KOPT-K1 (cell line): ENCODE measurements around the gene SDK1.

Source experiments
- H3K27ac ChIP-seq: fragments of 200-600 bp; sonication (generic); 2 replicates; pipeline ENCODE4 v1.5.1; 2016; ENCODE audit warnings: antibody characterized with exemption, mild to moderate bottlenecking, low read depth, low read length; ENCODE audit not compliant: poor library complexity, severe bottlenecking
- H3K36me3 ChIP-seq: fragments of 200-600 bp; sonication (generic); 2 replicates; pipeline ENCODE4 v1.5.1; 2017; ENCODE audit warnings: antibody characterized with exemption, mild to moderate bottlenecking, low read length, moderate library complexity; ENCODE audit not compliant: insufficient read depth
- H3K9me3 ChIP-seq: fragments of 200-600 bp; sonication (generic); 2 replicates; pipeline ENCODE4 v1.5.1; 2017; ENCODE audit warnings: antibody characterized with exemption, low read length, mild to moderate bottlenecking; ENCODE audit not compliant: insufficient read depth, poor library complexity, severe bottlenecking

Gene SDK1

GRCh38 chr7:3510101-3511020, 209.3 kb downstream of the SDK1 start:
- Histone ChIP-seq H3K9me3 (peaks cover 5% of the 10 kb centered on the region), H3K36me3 (no peaks in the 10 kb centered on the region), H3K27ac (no peak overlapping the region)

GRCh38 chr7:3517344-3517743, 216.3 kb downstream of the SDK1 start:
- Histone ChIP-seq H3K27ac (no peak overlapping the region), H3K9me3 (no peaks in the 10 kb centered on the region), H3K36me3 (no peaks in the 10 kb centered on the region)

- Histone ChIP-seq H3K36me3 (no peaks in the 10 kb centered on the region), H3K9me3 (no peaks in the 10 kb centered on the region), H3K27ac (no peak overlapping the region)
Observed at GRCh38 chr7:3518546-3518945, 217.5 kb downstream of the SDK1 start.

- Histone ChIP-seq H3K9me3 (no peaks in the 10 kb centered on the region), H3K36me3 (no peaks in the 10 kb centered on the region), H3K27ac (no peak overlapping the region)
Observed at GRCh38 chr7:3520206-3520605, 219.2 kb downstream of the SDK1 start.

GRCh38 chr7:3527496-3528124, 226.6 kb downstream of the SDK1 start:
- no peaks in the 10 kb centered on the region for H3K36me3 ChIP-seq
- no peak overlapping the region for H3K27ac ChIP-seq
- no peaks in the 10 kb centered on the region for H3K9me3 ChIP-seq

GRCh38 chr7:3533040-3533439, 232.0 kb downstream of the SDK1 start:
- Histone ChIP-seq H3K36me3 (no peaks in the 10 kb centered on the region), H3K27ac (no peak overlapping the region), H3K9me3 (no peaks in the 10 kb centered on the region)

- Histone ChIP-seq H3K27ac (no peak overlapping the region), H3K9me3 (no peaks in the 10 kb centered on the region), H3K36me3 (no peaks in the 10 kb centered on the region)
Observed at GRCh38 chr7:3537210-3537875, 236.3 kb downstream of the SDK1 start.

- Histone ChIP-seq H3K9me3 (no peaks in the 10 kb centered on the region), H3K36me3 (no peaks in the 10 kb centered on the region), H3K27ac (no peak overlapping the region)
Observed at GRCh38 chr7:3538041-3538440, 237.0 kb downstream of the SDK1 start.

GRCh38 chr7:3540456-3541220, 239.6 kb downstream of the SDK1 start:
- no peaks in the 10 kb centered on the region for H3K9me3 ChIP-seq
- H3K36me3 ChIP-seq = no peaks in the 10 kb centered on the region
- H3K27ac ChIP-seq = no peak overlapping the region

- H3K27ac ChIP-seq = no peak overlapping the region
Observed at GRCh38 chr7:3544202-3544601, 243.2 kb downstream of the SDK1 start.

GRCh38 chr7:3548815-3549214, 247.8 kb downstream of the SDK1 start:
- Histone ChIP-seq H3K27ac (no peak overlapping the region), H3K36me3 (no peaks in the 10 kb centered on the region), H3K9me3 (no peaks in the 10 kb centered on the region)

More at GRCh38 chr7:3544202-3544601, 243.2 kb downstream of the SDK1 start:
- no peaks in the 10 kb centered on the region for H3K36me3 ChIP-seq
- no peaks in the 10 kb centered on the region for H3K9me3 ChIP-seq

GRCh38 chr7:3549601-3550000, 248.5 kb downstream of the SDK1 start:
- H3K36me3 ChIP-seq = no peaks in the 10 kb centered on the region
- no peak overlapping the region for H3K27ac ChIP-seq
- H3K9me3 ChIP-seq = no peaks in the 10 kb centered on the region

GRCh38 chr7:3551536-3551935, 250.5 kb downstream of the SDK1 start:
- no peak overlapping the region for H3K27ac ChIP-seq
- no peaks in the 10 kb centered on the region for H3K36me3 ChIP-seq
- no peaks in the 10 kb centered on the region for H3K9me3 ChIP-seq

- no peaks in the 10 kb centered on the region for H3K9me3 ChIP-seq
- H3K36me3 ChIP-seq = no peaks in the 10 kb centered on the region
- no peak overlapping the region for H3K27ac ChIP-seq
Observed at GRCh38 chr7:3552499-3552898, 251.4 kb downstream of the SDK1 start.

GRCh38 chr7:3558400-3558799, 257.3 kb downstream of the SDK1 start:
- Histone ChIP-seq H3K9me3 (peaks cover 12% of the 10 kb centered on the region), H3K36me3 (no peaks in the 10 kb centered on the region), H3K27ac (no peak overlapping the region)
